ENCODE results near the gene ATXN7L1. TPM values are rescaled to one million over a fixed set of nuclear protein-coding genes. Genes with fewer than 3 reads are reported as not detected.
"Not testable (repeated sequence)": the region's sequence is repeated elsewhere in the genome, so short reads cannot be mapped to it uniquely, and the experiment has no call there.

The ATXN7L1 gene
- total RNA-seq, 2 donors from 2014 or later, result 12.6 to 28.1 TPM

- Histone ChIP-seq H3K27ac (no peak overlapping the region), H3K4me1 (replicated peaks) (no peaks in the 10 kb centered on the region), H3K4me3 (no peak overlapping the region), H3K27me3 (replicated peaks; ENCODE audit: insufficient read depth) (no peaks in the 10 kb centered on the region), H3K36me3 (no peaks in the 10 kb centered on the region), H3K9me3 (no peaks in the 10 kb centered on the region)
- DNase-seq (ENCODE audit: low spot score), result no peak
- TF ChIP-seq POLR2A (IDR thresholded peaks at IDR 0.05), result no peak
- intact Hi-C loops (cut with DNase I), result no loop called here
- 83% methylated on average over 6 of the region's 6 CpGs for WGBS
Measured at GRCh38 chr7:105885387-105886111, 9.2 kb upstream of the ATXN7L1 start.

DNA sequence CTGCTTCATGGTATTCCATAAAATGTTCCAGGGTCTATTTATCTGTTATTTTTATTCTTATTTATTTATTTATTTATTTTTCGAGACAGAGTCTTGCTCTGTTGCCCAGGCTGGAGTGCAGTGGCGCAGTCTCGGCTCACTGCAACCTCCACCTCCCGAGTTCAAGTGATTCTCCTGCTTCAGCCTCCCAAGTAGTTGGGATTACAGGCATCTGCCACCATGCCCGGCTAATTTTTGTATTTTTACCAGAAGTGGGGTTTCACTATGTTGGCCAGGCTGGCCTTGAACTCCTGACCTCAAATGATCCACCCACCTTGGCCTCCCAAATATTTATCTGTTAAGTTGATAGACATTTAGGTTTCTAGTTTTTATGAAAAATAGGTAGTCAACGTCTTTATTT is 6.8 kb upstream of the ATXN7L1 start:
- H3K27ac ChIP-seq; H3K4me3 ChIP-seq; intact Hi-C loops (cut with DNase I); H3K4me1 ChIP-seq (replicated peaks); H3K27me3 ChIP-seq (replicated peaks; ENCODE audit: insufficient read depth); H3K9me3 ChIP-seq; DNase-seq (ENCODE audit: low spot score); H3K36me3 ChIP-seq: not testable (repeated sequence)
- WGBS, result 92% methylated on average over 6 of the region's 6 CpGs

GRCh38 chr7:105881439-105881838 is 5.0 kb upstream of the ATXN7L1 start:
- no peak overlapping the region for H3K27ac ChIP-seq
- intact Hi-C loops (cut with DNase I), result no loop called here
- no peak overlapping the region for H3K4me3 ChIP-seq
- no peaks in the 10 kb centered on the region for H3K36me3 ChIP-seq
- H3K9me3 ChIP-seq, result no peaks in the 10 kb centered on the region
- no peak for DNase-seq (ENCODE audit: low spot score)
- TF ChIP-seq POLR2AphosphoS5 (IDR thresholded peaks at IDR 0.05), result no peak
- TF ChIP-seq CTCF (IDR thresholded peaks at IDR 0.05), result no peak
- no peak for TF ChIP-seq POLR2A (IDR thresholded peaks at IDR 0.05)
- no peaks in the 10 kb centered on the region for H3K4me1 ChIP-seq (replicated peaks)
- H3K27me3 ChIP-seq (replicated peaks; ENCODE audit: insufficient read depth), result no peaks in the 10 kb centered on the region
- 81% methylated on average over 1 of the region's 1 CpG for WGBS

DNA sequence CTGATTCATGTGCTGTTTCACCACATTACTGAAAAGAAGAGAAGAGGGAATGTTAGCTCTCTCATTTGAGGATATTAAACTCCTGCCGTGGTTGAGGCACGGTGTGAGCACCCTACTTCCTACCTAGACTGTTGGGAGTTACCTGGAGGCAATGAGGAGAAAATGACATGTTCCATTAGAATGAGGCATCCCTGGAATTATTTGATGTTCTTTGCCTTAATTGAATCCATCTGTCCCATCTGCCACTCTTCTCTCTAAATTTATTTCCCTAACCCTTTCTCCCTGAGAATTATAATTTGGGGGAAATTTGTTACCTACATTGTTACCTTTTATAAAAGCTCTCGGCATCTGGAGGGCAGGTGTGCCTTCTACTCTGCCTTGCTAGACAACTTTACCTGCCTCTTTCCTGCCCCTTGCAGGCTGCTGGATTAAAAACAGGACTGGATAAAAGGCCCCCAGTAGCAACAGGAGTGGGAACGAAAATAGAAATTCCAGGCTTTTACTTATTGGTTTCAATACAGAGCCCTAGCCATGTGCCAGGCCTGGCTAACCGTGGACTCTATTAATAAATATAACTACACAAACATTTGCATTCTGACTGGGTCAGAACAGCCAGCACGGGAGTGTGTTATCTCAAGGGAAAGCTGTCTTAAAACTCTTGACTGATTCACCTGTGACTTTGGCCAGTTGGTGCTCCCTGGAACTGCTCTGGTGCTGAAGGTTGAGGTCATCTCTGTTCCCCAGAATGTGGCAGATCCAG is 4.4 kb upstream of the ATXN7L1 start:
- no peaks in the 10 kb centered on the region for H3K27me3 ChIP-seq (replicated peaks; ENCODE audit: insufficient read depth)
- H3K4me1 ChIP-seq (replicated peaks), result no peaks in the 10 kb centered on the region
- no peaks in the 10 kb centered on the region for H3K9me3 ChIP-seq
- intact Hi-C loops (cut with DNase I), result no loop called here
- no peak overlapping the region for H3K4me3 ChIP-seq
- no peak for TF ChIP-seq CTCF (IDR thresholded peaks at IDR 0.05)
- WGBS, result 82% methylated on average over 6 of the region's 6 CpGs
- no peaks in the 10 kb centered on the region for H3K36me3 ChIP-seq
- no peak for DNase-seq (ENCODE audit: low spot score)
- H3K27ac ChIP-seq, result no peak overlapping the region

DNA sequence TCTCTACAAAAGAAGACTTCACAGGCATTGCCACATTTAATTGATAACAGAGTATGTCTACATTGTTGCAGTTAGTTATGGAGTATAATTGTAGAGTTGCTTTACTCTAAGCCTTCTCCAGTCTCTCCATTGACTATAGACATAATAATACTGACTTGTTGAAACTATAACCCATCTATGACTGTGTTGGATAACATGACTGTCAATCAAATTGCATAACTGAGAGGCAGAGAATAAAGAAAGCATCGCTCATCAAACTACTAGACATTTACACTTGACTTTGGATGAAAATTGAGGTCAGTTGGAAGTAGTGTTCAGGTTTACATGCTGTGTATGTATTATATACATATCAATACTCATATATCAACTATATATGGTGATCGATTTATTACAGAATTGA is 3.4 kb upstream of the ATXN7L1 start:
- no peaks in the 10 kb centered on the region for H3K4me1 ChIP-seq (replicated peaks)
- no peak for DNase-seq (ENCODE audit: low spot score)
- no peaks in the 10 kb centered on the region for H3K27me3 ChIP-seq (replicated peaks; ENCODE audit: insufficient read depth)
- no peak for TF ChIP-seq POLR2AphosphoS5 (IDR thresholded peaks at IDR 0.05)
- TF ChIP-seq POLR2A (IDR thresholded peaks at IDR 0.05), result no peak
- no peak for TF ChIP-seq CTCF (IDR thresholded peaks at IDR 0.05)
- intact Hi-C loops (cut with DNase I), result loop anchor here (5.0 to 10.0 kb wide), 3 partner anchors 85 to 225 kb away; no protein-coding TSS in a partner anchor
- no peak overlapping the region for H3K4me3 ChIP-seq
- no peaks in the 10 kb centered on the region for H3K9me3 ChIP-seq
- WGBS, result over 99% methylated on average over 2 of the region's 2 CpGs
- no peaks in the 10 kb centered on the region for H3K36me3 ChIP-seq
- no peak overlapping the region for H3K27ac ChIP-seq

Measured in prostate gland (tissue), 2 donors.